HEK293 (cell line): ENCODE data around the gene SPEM3.

ENCODE experiments used
- CTCF ChIA-PET: fragments of 350-600 bp; formaldehyde crosslinking; extraction: SDS; loops from one replicate; lab custom pipeline; 2021; ENCODE audit warnings: antibody characterized with exemption; lab: Yijun Ruan, JAX
- POLR2A ChIA-PET: fragments of 300-600 bp; formaldehyde crosslinking; extraction: SDS; loops from one replicate; lab custom pipeline; 2020; ENCODE audit warnings: antibody characterized with exemption, inconsistent platforms; lab: Yijun Ruan, JAX
- H3K27ac ChIP-seq: fragments of 200-500 bp; sonication (Bioruptor generic); 2 replicates; pipeline ENCODE4 v1.5.1; 2014; ENCODE audit warnings: low read depth, low read length, control low read depth, inconsistent platforms; ENCODE audit errors: extremely low read depth
- H3K36me3 ChIP-seq, 2 experiments: fragments of 200-500 bp in 1 of 2; sonication (Bioruptor generic) in 1 of 2; 1 replicate in 1 of 2; 2 replicates in 1 of 2; pipeline ENCODE4 v1.5.1; 2014 to 2017; ENCODE audit warnings: inconsistent platforms in 2 of 2, low read length in 2 of 2; ENCODE audit not compliant: control insufficient read depth in 2 of 2, insufficient read depth in 1 of 2
- H3K4me1 ChIP-seq: fragments of 200-500 bp; sonication (Bioruptor generic); 2 replicates; pipeline ENCODE4 v1.5.1; 2014; ENCODE audit warnings: mild to moderate bottlenecking, low read length, inconsistent platforms; ENCODE audit not compliant: control insufficient read depth, insufficient read depth
- H3K4me3 ChIP-seq: 2 replicates; pipeline ENCODE4 v1.5.1; 2011; ENCODE audit warnings: low read depth, mild to moderate bottlenecking, control low read depth, low read length, moderate library complexity
- H3K9me3 ChIP-seq: fragments of 200-500 bp; sonication (Bioruptor generic); 2 replicates; pipeline ENCODE4 v1.5.1; 2014; ENCODE audit warnings: low read depth, low read length, inconsistent platforms; ENCODE audit not compliant: control insufficient read depth, insufficient read depth
- ELK4 ChIP-seq: IDR thresholded peaks from 2 replicates; pipeline ENCODE4 v1.6.1; 2011; ENCODE audit warnings: mild to moderate bottlenecking, low read depth, low read length, borderline replicate concordance
- KLF10 ChIP-seq: fragments of 450-650 bp; IDR thresholded peaks from 2 replicates; pipeline ENCODE4 v1.5.1; 2018; ENCODE audit warnings: missing biosample characterization, mild to moderate bottlenecking, missing genetic modification characterization
- KLF7 ChIP-seq: fragments of 450-650 bp; formaldehyde crosslinking; IDR thresholded peaks from 2 replicates; pipeline ENCODE4 v1.5.1; 2016; ENCODE audit warnings: missing biosample characterization, missing genetic modification characterization, borderline replicate concordance
- OSR2 ChIP-seq: fragments of 450-650 bp; formaldehyde crosslinking; IDR thresholded peaks from 2 replicates; pipeline ENCODE4 v1.5.1; 2016; ENCODE audit warnings: missing biosample characterization, missing genetic modification characterization
- REPIN1 ChIP-seq: fragments of 450-650 bp; formaldehyde crosslinking; IDR thresholded peaks from 2 replicates; pipeline ENCODE4 v1.5.1; 2017; ENCODE audit warnings: missing biosample characterization, missing genetic modification characterization, low read depth
- TCF7L2 ChIP-seq: IDR thresholded peaks from 2 replicates; pipeline ENCODE4 v1.6.1; 2011; ENCODE audit warnings: low read depth, mild to moderate bottlenecking, inconsistent platforms, low read length, moderate library complexity, borderline replicate concordance
- TRIM28 ChIP-seq: IDR thresholded peaks from 2 replicates; pipeline ENCODE4 v1.6.1; 2011; ENCODE audit warnings: low read length, control low read depth, borderline replicate concordance
- ZBTB1 ChIP-seq: fragments of 450-650 bp; formaldehyde crosslinking; IDR thresholded peaks from 2 replicates; pipeline ENCODE4 v1.5.1; 2016; ENCODE audit warnings: missing biosample characterization, missing genetic modification characterization
- ZBTB10 ChIP-seq: fragments of 450-650 bp; formaldehyde crosslinking; IDR thresholded peaks from 2 replicates; pipeline ENCODE4 v1.5.1; 2016; ENCODE audit warnings: missing biosample characterization, missing genetic modification characterization
- ZNF202 ChIP-seq: fragments of 450-650 bp; formaldehyde crosslinking; IDR thresholded peaks from 2 replicates; pipeline ENCODE4 v1.5.1; 2016; ENCODE audit warnings: missing biosample characterization, missing genetic modification characterization, borderline replicate concordance
- ZNF239 ChIP-seq: fragments of 450-650 bp; formaldehyde crosslinking; IDR thresholded peaks from 2 replicates; pipeline ENCODE4 v1.5.1; 2016; ENCODE audit warnings: missing biosample characterization, missing genetic modification characterization
- ZNF670 ChIP-seq: fragments of 450-650 bp; formaldehyde crosslinking; IDR thresholded peaks from 2 replicates; pipeline ENCODE4 v1.5.1; 2016; ENCODE audit warnings: missing biosample characterization, missing genetic modification characterization, low read depth
- TF ChIP-seq, protein P1 (sequence below): sonication (generic); formaldehyde crosslinking; IDR thresholded peaks from 2 replicates; pipeline ENCODE4 v1.8.1; 2022; ENCODE audit warnings: mild to moderate bottlenecking, moderate library complexity, missing genetic modification reagents
- TF ChIP-seq, protein P2 (sequence below): fragments of 450-650 bp; formaldehyde crosslinking; optimal IDR thresholded peaks from 2 replicates; pipeline ENCODE3; 2016; ENCODE audit warnings: missing biosample characterization, mild to moderate bottlenecking, missing genetic modification characterization
- TF ChIP-seq, protein P3 (sequence below): fragments of 450-650 bp; formaldehyde crosslinking; IDR thresholded peaks from 2 replicates; pipeline ENCODE4 v1.5.1; 2016; ENCODE audit warnings: missing biosample characterization, missing genetic modification characterization
- TF ChIP-seq, protein P4 (sequence below): fragments of 450-650 bp; formaldehyde crosslinking; IDR thresholded peaks from 2 replicates; pipeline ENCODE4 v1.5.1; 2017; ENCODE audit warnings: missing biosample characterization, missing genetic modification characterization

Gene SPEM3

GRCh38 chr17:7380855-7381683 lies 47.6 kb upstream of the SPEM3 start, which contains the start of gene TNK1 (continued):
- no peak for TF ChIP-seq TCF7L2

DNA sequence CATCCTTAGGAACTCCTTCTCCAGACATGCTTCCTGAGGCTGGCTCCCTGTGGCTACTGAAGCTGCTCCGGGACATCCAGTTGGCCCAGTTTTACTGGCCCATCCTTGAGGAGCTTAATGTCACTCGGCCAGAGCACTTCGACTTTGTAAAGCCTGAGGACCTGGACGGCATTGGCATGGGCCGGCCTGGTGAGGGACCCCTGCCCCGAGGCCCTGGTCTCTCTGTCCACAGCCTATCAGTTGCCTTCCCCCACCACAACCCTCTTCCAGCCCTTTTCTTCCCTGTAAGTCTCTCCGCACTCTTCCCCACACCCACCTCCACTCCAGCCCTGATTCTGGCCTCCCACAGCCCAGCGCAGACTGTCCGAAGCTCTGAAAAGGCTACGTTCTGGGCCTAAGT lies 45.8 kb upstream of the SPEM3 start:
- TF ChIP-seq KLF10 (tag by site-specific recombination) (no peak), ZBTB10 (tag by site-specific recombination) (no peak), OSR2 (tag by site-specific recombination) (no peak)
- TF ChIP-seq, protein P1, sequence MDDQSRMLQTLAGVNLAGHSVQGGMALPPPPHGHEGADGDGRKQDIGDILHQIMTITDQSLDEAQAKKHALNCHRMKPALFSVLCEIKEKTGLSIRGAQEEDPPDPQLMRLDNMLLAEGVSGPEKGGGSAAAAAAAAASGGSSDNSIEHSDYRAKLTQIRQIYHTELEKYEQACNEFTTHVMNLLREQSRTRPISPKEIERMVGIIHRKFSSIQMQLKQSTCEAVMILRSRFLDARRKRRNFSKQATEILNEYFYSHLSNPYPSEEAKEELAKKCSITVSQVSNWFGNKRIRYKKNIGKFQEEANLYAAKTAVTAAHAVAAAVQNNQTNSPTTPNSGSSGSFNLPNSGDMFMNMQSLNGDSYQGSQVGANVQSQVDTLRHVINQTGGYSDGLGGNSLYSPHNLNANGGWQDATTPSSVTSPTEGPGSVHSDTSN = no peak
- ChIA-PET POLR2A (interaction anchor here (1.1 kb wide), 2 partner anchors 15 to 21 kb away, joined by 3 to 4 read pairs; partner anchors contain the start of gene TMEM256), CTCF (interaction anchor here (1.2 kb wide), 1 partner anchor 27 kb away, joined by 3 read pairs; no protein-coding TSS in a partner anchor)
- Histone ChIP-seq H3K9me3 (no peaks in the 10 kb centered on the region), H3K4me1 (no peaks in the 10 kb centered on the region), H3K36me3 (no peaks in the 10 kb centered on the region; a peak in 1 of 3 replicates), H3K27ac (no peak overlapping the region), H3K4me3 (no peak overlapping the region)

- ChIA-PET POLR2A (interaction anchor here (1.1 kb wide), 2 partner anchors 15 to 21 kb away, joined by 3 to 4 read pairs; partner anchors contain the start of gene TMEM256), CTCF (no interaction called here)
- Histone ChIP-seq H3K9me3 (no peaks in the 10 kb centered on the region), H3K4me1 (no peaks in the 10 kb centered on the region), H3K4me3 (no peak overlapping the region), H3K27ac (no peak overlapping the region), H3K36me3 (no peaks in the 10 kb centered on the region; a peak in 1 of 3 replicates)
- TF ChIP-seq, protein P2, sequence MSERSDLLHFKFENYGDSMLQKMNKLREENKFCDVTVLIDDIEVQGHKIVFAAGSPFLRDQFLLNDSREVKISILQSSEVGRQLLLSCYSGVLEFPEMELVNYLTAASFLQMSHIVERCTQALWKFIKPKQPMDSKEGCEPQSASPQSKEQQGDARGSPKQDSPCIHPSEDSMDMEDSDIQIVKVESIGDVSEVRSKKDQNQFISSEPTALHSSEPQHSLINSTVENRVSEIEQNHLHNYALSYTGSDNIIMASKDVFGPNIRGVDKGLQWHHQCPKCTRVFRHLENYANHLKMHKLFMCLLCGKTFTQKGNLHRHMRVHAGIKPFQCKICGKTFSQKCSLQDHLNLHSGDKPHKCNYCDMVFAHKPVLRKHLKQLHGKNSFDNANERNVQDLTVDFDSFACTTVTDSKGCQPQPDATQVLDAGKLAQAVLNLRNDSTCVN (tag by site-specific recombination) = no peak
Measured at GRCh38 chr17:7383371-7383741, 45.3 kb upstream of the SPEM3 start.

DNA sequence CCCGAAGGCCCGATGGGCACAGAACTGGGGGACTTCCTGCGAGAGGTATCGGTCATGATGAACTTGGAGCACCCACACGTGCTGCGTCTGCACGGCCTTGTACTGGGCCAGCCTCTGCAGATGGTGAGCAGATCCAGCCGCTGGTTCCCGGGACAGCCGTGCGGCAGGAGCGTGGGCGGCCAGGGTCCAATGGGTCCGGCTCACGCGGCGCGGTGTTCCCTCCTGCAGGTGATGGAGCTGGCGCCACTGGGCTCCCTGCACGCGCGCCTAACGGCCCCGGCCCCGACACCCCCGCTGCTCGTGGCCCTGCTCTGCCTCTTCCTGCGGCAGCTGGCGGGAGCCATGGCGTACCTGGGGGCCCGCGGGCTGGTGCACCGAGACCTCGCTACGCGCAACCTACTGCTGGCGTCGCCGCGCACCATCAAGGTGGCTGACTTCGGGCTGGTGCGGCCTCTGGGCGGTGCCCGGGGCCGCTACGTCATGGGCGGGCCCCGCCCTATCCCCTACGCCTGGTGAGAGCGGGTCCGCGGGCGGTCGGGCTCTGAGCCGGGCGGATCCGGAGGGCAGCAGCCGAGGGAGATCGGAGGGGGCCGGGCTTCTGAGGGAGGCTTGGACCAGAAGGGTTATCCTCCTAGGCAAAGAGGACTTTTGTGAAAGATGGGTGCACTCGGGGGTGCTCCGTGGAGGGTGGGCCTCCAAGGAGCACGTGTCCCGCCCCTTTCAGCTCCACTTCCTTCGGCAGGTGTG lies 44.7 kb upstream of the SPEM3 start:
- ChIA-PET POLR2A (interaction anchor here (1.1 to 1.3 kb wide), 2 partner anchors 14 to 20 kb away, joined by 3 read pairs; partner anchors contain the start of gene TMEM256), CTCF (no interaction called here)
- no peak overlapping the region for H3K4me3 ChIP-seq
- no peaks in the 10 kb centered on the region for H3K9me3 ChIP-seq
- no peak overlapping the region for H3K27ac ChIP-seq
- no peaks in the 10 kb centered on the region for H3K4me1 ChIP-seq
- H3K36me3 ChIP-seq = peaks cover 0 to 3% of the 10 kb centered on the region in 2 experiments; a peak in 2 of 3 replicates
- TF ChIP-seq, protein P3, sequence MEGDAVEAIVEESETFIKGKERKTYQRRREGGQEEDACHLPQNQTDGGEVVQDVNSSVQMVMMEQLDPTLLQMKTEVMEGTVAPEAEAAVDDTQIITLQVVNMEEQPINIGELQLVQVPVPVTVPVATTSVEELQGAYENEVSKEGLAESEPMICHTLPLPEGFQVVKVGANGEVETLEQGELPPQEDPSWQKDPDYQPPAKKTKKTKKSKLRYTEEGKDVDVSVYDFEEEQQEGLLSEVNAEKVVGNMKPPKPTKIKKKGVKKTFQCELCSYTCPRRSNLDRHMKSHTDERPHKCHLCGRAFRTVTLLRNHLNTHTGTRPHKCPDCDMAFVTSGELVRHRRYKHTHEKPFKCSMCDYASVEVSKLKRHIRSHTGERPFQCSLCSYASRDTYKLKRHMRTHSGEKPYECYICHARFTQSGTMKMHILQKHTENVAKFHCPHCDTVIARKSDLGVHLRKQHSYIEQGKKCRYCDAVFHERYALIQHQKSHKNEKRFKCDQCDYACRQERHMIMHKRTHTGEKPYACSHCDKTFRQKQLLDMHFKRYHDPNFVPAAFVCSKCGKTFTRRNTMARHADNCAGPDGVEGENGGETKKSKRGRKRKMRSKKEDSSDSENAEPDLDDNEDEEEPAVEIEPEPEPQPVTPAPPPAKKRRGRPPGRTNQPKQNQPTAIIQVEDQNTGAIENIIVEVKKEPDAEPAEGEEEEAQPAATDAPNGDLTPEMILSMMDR (tag by site-specific recombination) = no peak
- TF ChIP-seq TRIM28 (no peak), ELK4 (no peak), REPIN1 (no peak), ZBTB1 (tag by site-specific recombination) (no peak), KLF7 (no peak), ZNF239 (tag by site-specific recombination) (no peak), ZNF202 (no peak), ZNF670 (tag by site-specific recombination) (no peak)
- TF ChIP-seq, protein P4, sequence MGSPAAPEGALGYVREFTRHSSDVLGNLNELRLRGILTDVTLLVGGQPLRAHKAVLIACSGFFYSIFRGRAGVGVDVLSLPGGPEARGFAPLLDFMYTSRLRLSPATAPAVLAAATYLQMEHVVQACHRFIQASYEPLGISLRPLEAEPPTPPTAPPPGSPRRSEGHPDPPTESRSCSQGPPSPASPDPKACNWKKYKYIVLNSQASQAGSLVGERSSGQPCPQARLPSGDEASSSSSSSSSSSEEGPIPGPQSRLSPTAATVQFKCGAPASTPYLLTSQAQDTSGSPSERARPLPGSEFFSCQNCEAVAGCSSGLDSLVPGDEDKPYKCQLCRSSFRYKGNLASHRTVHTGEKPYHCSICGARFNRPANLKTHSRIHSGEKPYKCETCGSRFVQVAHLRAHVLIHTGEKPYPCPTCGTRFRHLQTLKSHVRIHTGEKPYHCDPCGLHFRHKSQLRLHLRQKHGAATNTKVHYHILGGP (tag by site-specific recombination) = no peak
